HG03558 (cell line): ENCODE data around the gene GPX6.
"Not testable (repeated sequence)": the region's sequence is repeated elsewhere in the genome, so short reads cannot be mapped to it uniquely, and the experiment has no call there.

Source experiments
- ATAC-seq: cut with Tn5 transposase; IDR thresholded peaks from one replicate; pipeline ENCODE4 v1.9.1; 2021; ENCODE audit warnings: moderate number of reproducible peaks; ENCODE audit not compliant: unreplicated experiment; ENCODE audit errors: extremely low read depth

Gene GPX6

GRCh38 chr6:28530777-28531176 is 15.2 kb upstream of the GPX6 start:
- ATAC-seq: no peak

GRCh38 chr6:28525496-28526039 is 10.0 kb upstream of the GPX6 start, which contains the start of gene GPX5:
Gene GPX5 (plus strand): TSS chr6:28525881. CDS start chr6:28526014, 133 bp downstream.
- no peak for ATAC-seq

- no peak for ATAC-seq
Observed at GRCh38 chr6:28523241-28523622, 7.6 kb upstream of the GPX6 start.

GRCh38 chr6:28522594-28523240 is 7.1 kb upstream of the GPX6 start:
- no peak for ATAC-seq

GRCh38 chr6:28517964-28518363 is 2.4 kb upstream of the GPX6 start:
- ATAC-seq: no peak

- not testable (repeated sequence) for ATAC-seq
Observed at GRCh38 chr6:28512387-28512786, 3.2 kb downstream of the GPX6 start.

- no peak for ATAC-seq
Observed at GRCh38 chr6:28511628-28512300, 3.8 kb downstream of the GPX6 start.

GRCh38 chr6:28506807-28507475 is 8.7 kb downstream of the GPX6 start:
- ATAC-seq: no peak

GRCh38 chr6:28505733-28506132 is 9.9 kb downstream of the GPX6 start:
- no peak for ATAC-seq

GRCh38 chr6:28502709-28503305 is 12.8 kb downstream of the GPX6 start:
- ATAC-seq: not testable (repeated sequence)

GRCh38 chr6:28502136-28502535 is 13.5 kb downstream of the GPX6 start:
- ATAC-seq: not testable (repeated sequence)

GRCh38 chr6:28501259-28501658 is 14.3 kb downstream of the GPX6 start:
- no peak for ATAC-seq

GRCh38 chr6:28497893-28498292 is 17.7 kb downstream of the GPX6 start:
- ATAC-seq: no peak

GRCh38 chr6:28497306-28497705 is 18.3 kb downstream of the GPX6 start:
- no peak for ATAC-seq

- ATAC-seq: no peak
Observed at GRCh38 chr6:28496099-28496779, 19.4 kb downstream of the GPX6 start.

GRCh38 chr6:28491984-28492317 is 23.6 kb downstream of the GPX6 start:
- no peak for ATAC-seq

- ATAC-seq: no peak
Observed at GRCh38 chr6:28490205-28490890, 25.2 kb downstream of the GPX6 start.

- ATAC-seq: no peak
Observed at GRCh38 chr6:28489366-28490204, 26.0 kb downstream of the GPX6 start.

GRCh38 chr6:28488916-28489365 is 26.7 kb downstream of the GPX6 start:
- no peak for ATAC-seq
